Kidney (tissue), 14 donors: Measurements from ENCODE around the gene ANKS1B. TPM values are rescaled to one million over a fixed set of nuclear protein-coding genes. Genes with fewer than 3 reads are reported as not detected.

Experiments
- DNase-seq, 5 donors: peaks; one replicate each; pipeline ENCODE4 v3.0.0-alpha.2; 2013 to 2020
- FAIRE-seq: peaks from 2 replicates; lab custom pipeline; 2012; peaks lifted over from hg19 to GRCh38; lab: Jason Lieb, UNC
- H3K27ac ChIP-seq, 2 donors: one replicate each; pipeline ENCODE4 v1.7.0; 2013; ENCODE audit warnings: low read depth in 2 of 2, low read length in 2 of 2, inconsistent platforms in 1 of 2
- H3K27me3 ChIP-seq: one replicate; pipeline ENCODE4 v1.7.1; 2013; ENCODE audit warnings: low read length, inconsistent platforms; ENCODE audit not compliant: control insufficient read depth, insufficient read depth
- H3K36me3 ChIP-seq, 3 donors: one replicate each; pipeline versions ENCODE4 v1.7.0 to v1.7.1; 2013; ENCODE audit warnings: low read length in 3 of 3, control low read depth in 1 of 3, inconsistent platforms in 1 of 3; ENCODE audit not compliant: insufficient read depth in 3 of 3, control insufficient read depth in 2 of 3
- H3K4me1 ChIP-seq, 3 donors: one replicate each; pipeline versions ENCODE4 v1.7.0 to v1.7.1; 2013; ENCODE audit warnings: low read length in 3 of 3, inconsistent platforms in 1 of 3, low read depth in 1 of 3; ENCODE audit not compliant: control insufficient read depth in 2 of 3, insufficient read depth in 2 of 3
- H3K4me3 ChIP-seq, 3 donors: one replicate each; pipeline versions ENCODE4 v1.7.0 to v1.8.1; 2013; ENCODE audit warnings: low read length in 3 of 3, control low read depth in 1 of 3, inconsistent platforms in 1 of 3
- H3K9ac ChIP-seq, 3 donors: one replicate each; pipeline versions ENCODE4 v1.7.0 to v1.7.1; 2013; ENCODE audit warnings: low read length in 3 of 3, control low read depth in 1 of 3, inconsistent platforms in 1 of 3
- H3K9me3 ChIP-seq, 3 donors: one replicate each; pipeline versions ENCODE4 v1.7.0 to v1.7.1; 2013; ENCODE audit warnings: low read length in 3 of 3, control low read depth in 1 of 3, inconsistent platforms in 1 of 3; ENCODE audit not compliant: control insufficient read depth in 2 of 3, insufficient read depth in 1 of 3
- CTCF ChIP-seq: IDR thresholded peaks from 3 replicates; pipeline ENCODE4 v1.5.1; 2012; ENCODE audit warnings: mild to moderate bottlenecking, moderate library complexity, borderline replicate concordance; ENCODE audit not compliant: insufficient read depth; ENCODE audit errors: extremely low read depth
- intact Hi-C: fragments of 100-400 bp; cut with DNase I; formaldehyde crosslinking; loops from one replicate; pipeline ENCODE4 v1.11.1; 2022
- polyA plus RNA-seq: library from polyadenylated mRNA; stranded (reverse); fragments of 350-450 nt; fragmentation: Illumina TruSeq; extraction: RNeasy Lipid Tissue Mini Kit (QIAGEN cat#74804); gene quantifications from one replicate; pipeline ENCODE4 v1.2.3, GENCODE V29; 2014; ENCODE audit warnings: low read depth, low replicate concordance; ENCODE audit not compliant: insufficient read depth
- total RNA-seq: library from RNA; stranded (reverse); fragmentation: NEBNext Ultra II Directional; extraction: Animal tissue kit (Norgen Biotek cat#: 25700); gene quantifications from one replicate; pipeline ENCODE4 v1.2.1, GENCODE V29; 2021
- donor health status: control.
- donor health status: control.
- donor health status: control.
- donor health status: control.
- donor health status: control.
- donor health status: DM: yes; HTN: yes; CAD: no.
- donor health status: Normal renal cell carcinoma (clear cell type).

The ANKS1B gene
- total and polyA plus RNA-seq, 2 donors from 2014 or later: 1.7 to 5.8 TPM

- TF ChIP-seq CTCF: no peak
- FAIRE-seq (no peak), DNase-seq (no peak)
- no peaks in the 10 kb centered on the region for H3K9me3 ChIP-seq
- no peaks in the 10 kb centered on the region for H3K27me3 ChIP-seq
- no peak overlapping the region for H3K4me3 ChIP-seq
- no peak overlapping the region for H3K9ac ChIP-seq
- intact Hi-C loops: no loop called here
- H3K27ac ChIP-seq: no peak overlapping the region
- no peaks in the 10 kb centered on the region for H3K36me3 ChIP-seq
- no peaks in the 10 kb centered on the region for H3K4me1 ChIP-seq
These were observed 1211.9 kb downstream of the ANKS1B start for GRCh38 chr12:98772818-98773217.

- Histone ChIP-seq H3K4me1 (no peaks in the 10 kb centered on the region), H3K4me3 (no peak overlapping the region), H3K9me3 (no peaks in the 10 kb centered on the region), H3K27ac (no peak overlapping the region), H3K9ac (no peak overlapping the region), H3K36me3 (no peaks in the 10 kb centered on the region), H3K27me3 (no peaks in the 10 kb centered on the region)
- no peak for DNase-seq
- FAIRE-seq: no peak
- intact Hi-C loops: no loop called here
- TF ChIP-seq CTCF: no peak
These were observed 1212.7 kb downstream of the ANKS1B start for GRCh38 chr12:98771811-98772752.

GRCh38 chr12:98770230-98770629 is 1214.5 kb downstream of the ANKS1B start:
- Histone ChIP-seq H3K36me3 (no peaks in the 10 kb centered on the region), H3K9me3 (no peaks in the 10 kb centered on the region), H3K27ac (no peak overlapping the region), H3K4me1 (no peaks in the 10 kb centered on the region), H3K9ac (no peak overlapping the region), H3K4me3 (no peak overlapping the region), H3K27me3 (no peaks in the 10 kb centered on the region)
- no peak for TF ChIP-seq CTCF
- DNase-seq (no peak), FAIRE-seq (no peak)
- intact Hi-C loops: no loop called here
